ENCODE data around the gene MRPL21.

MRPL21 gene

DNA sequence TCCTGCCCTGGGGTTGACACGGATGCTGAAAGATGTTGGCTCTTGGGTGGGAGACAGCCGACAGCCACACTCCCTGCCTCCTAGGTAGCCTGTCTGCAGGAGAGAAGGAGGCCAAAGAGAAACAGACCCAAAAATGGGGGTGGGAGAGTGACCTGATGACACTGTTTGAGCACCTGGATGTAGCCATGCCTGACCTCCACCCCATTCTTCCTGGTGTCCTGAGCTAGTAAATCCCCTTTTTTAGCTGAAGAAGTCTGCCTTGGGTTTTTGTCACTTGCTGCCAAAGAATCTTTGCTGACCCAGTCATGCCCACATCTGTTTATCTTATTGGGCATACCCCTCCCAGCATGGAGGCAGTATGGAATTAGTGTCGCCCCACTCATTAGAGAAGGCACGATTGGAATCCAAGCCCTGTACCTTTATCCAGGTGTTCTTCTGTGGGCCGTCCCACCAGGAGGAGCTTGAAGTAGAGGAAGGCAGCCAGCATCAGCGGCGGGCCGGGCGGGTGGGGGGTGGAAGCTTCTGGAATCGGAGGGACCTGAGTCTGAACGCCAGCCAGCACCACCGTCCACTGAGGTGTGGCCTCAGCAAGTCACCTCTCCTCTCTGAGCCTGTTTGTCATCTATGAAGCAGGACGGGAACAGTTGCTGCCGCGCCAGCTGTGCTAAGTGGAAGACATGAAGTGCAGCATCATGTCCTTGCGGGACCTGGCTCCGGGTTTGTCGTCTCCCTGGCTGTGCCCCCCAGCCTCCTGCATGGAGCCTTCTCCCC lies 37.9 kb upstream of the MRPL21 start:
- H3K9ac ChIP-seq (ENCODE audit: low read length) = no peak overlapping the region
- no peaks in the 10 kb centered on the region for H3F3A ChIP-seq (ENCODE audit: insufficient read depth, low read length)
- H3K79me2 ChIP-seq (ENCODE audit: low read length) = no peaks in the 10 kb centered on the region
- no peaks in the 10 kb centered on the region for H4K20me1 ChIP-seq (ENCODE audit: insufficient read depth, low read length)
- no peak overlapping the region for H3K4me3 ChIP-seq (ENCODE audit: low read length)
- no peak overlapping the region for H2AFZ ChIP-seq (ENCODE audit: low read length)
- no peaks in the 10 kb centered on the region for H3K36me3 ChIP-seq (replicated peaks; ENCODE audit: insufficient read depth, low read length)
- no peak for DNase-seq
- H3K4me1 ChIP-seq (ENCODE audit: low read length) = no peaks in the 10 kb centered on the region
- TF ChIP-seq, protein P1, sequence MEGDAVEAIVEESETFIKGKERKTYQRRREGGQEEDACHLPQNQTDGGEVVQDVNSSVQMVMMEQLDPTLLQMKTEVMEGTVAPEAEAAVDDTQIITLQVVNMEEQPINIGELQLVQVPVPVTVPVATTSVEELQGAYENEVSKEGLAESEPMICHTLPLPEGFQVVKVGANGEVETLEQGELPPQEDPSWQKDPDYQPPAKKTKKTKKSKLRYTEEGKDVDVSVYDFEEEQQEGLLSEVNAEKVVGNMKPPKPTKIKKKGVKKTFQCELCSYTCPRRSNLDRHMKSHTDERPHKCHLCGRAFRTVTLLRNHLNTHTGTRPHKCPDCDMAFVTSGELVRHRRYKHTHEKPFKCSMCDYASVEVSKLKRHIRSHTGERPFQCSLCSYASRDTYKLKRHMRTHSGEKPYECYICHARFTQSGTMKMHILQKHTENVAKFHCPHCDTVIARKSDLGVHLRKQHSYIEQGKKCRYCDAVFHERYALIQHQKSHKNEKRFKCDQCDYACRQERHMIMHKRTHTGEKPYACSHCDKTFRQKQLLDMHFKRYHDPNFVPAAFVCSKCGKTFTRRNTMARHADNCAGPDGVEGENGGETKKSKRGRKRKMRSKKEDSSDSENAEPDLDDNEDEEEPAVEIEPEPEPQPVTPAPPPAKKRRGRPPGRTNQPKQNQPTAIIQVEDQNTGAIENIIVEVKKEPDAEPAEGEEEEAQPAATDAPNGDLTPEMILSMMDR (IDR thresholded peaks at IDR 0.05; ENCODE audit: low read length) = no peak
- TF ChIP-seq EZH2 (optimal IDR thresholded peaks at IDR 0.05; ENCODE audit: low read depth, low read length) (no peak), EZH2phosphoT487 (IDR thresholded peaks at IDR 0.05; ENCODE audit: low read length) (no peak)
- H3K27me3 ChIP-seq (replicated peaks; ENCODE audit: insufficient read depth, low read length) = no peaks in the 10 kb centered on the region
- no peaks in the 10 kb centered on the region for H3K9me2 ChIP-seq (replicated peaks; ENCODE audit: insufficient read depth, low read length)
- H3K9me3 ChIP-seq (replicated peaks; ENCODE audit: insufficient read depth, low read length) = no peaks in the 10 kb centered on the region
- no peak overlapping the region for H3K27ac ChIP-seq (ENCODE audit: low read length)
- H3K4me2 ChIP-seq (ENCODE audit: low read depth, low read length) = no peak overlapping the region

DNA sequence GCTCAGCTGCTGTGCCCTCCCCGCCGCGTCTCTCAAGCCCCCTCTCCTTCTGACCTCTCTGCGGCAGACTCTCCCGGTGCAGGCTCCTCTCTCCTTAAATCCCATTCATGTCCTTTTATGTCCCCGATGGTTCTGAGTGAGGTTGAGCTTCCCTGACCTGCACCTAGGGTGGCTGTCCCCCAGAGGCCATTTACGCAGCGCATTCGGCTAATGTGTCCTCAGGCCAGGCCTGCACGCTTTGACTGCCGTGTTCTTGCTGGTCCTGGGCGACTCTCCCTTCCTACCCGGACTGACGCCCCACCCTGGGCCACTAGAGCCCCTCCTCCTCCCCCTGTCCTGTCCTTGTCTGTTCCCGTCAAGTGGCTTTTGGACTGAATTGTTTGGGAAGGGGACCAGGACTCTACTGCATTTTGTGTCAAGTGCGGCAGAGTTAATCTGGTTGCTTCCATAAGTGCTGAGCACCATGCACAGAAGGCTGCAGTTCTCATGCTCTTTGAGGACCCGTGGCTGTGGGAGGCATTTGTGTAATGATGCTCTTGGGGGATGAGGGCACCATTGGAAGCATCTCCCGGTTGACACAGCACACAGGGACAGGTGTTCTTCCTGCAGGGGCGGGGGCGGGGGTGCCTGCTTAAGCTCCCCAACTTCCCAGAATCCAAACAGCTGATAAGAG lies 37.2 kb upstream of the MRPL21 start:
- no peaks in the 10 kb centered on the region for H4K20me1 ChIP-seq (ENCODE audit: insufficient read depth, low read length)
- no peaks in the 10 kb centered on the region for H3K4me1 ChIP-seq (ENCODE audit: low read length)
- H3K27me3 ChIP-seq (replicated peaks; ENCODE audit: insufficient read depth, low read length) = no peaks in the 10 kb centered on the region
- no peak overlapping the region for H3K4me2 ChIP-seq (ENCODE audit: low read depth, low read length)
- H3K9ac ChIP-seq (ENCODE audit: low read length) = no peak overlapping the region
- 0 out of 2 replicates have a peak, but pooled peaks cover 4% of the 10 kb centered on the region for H3K36me3 ChIP-seq (replicated peaks; ENCODE audit: insufficient read depth, low read length)
- H3K79me2 ChIP-seq (ENCODE audit: low read length) = no peaks in the 10 kb centered on the region
- no peak for TF ChIP-seq EZH2phosphoT487 (IDR thresholded peaks at IDR 0.05; ENCODE audit: low read length)
- TF ChIP-seq, protein P1 (IDR thresholded peaks at IDR 0.05; ENCODE audit: low read length) = no peak
- no peak for TF ChIP-seq EZH2 (optimal IDR thresholded peaks at IDR 0.05; ENCODE audit: low read depth, low read length)
- H3F3A ChIP-seq (ENCODE audit: insufficient read depth, low read length) = no peaks in the 10 kb centered on the region
- H3K27ac ChIP-seq (ENCODE audit: low read length) = no peak overlapping the region
- no peaks in the 10 kb centered on the region for H3K9me3 ChIP-seq (replicated peaks; ENCODE audit: insufficient read depth, low read length)
- H3K4me3 ChIP-seq (ENCODE audit: low read length) = no peak overlapping the region
- DNase-seq = no peak
- no peaks in the 10 kb centered on the region for H3K9me2 ChIP-seq (replicated peaks; ENCODE audit: insufficient read depth, low read length)
- no peak overlapping the region for H2AFZ ChIP-seq (ENCODE audit: low read length)

DNA sequence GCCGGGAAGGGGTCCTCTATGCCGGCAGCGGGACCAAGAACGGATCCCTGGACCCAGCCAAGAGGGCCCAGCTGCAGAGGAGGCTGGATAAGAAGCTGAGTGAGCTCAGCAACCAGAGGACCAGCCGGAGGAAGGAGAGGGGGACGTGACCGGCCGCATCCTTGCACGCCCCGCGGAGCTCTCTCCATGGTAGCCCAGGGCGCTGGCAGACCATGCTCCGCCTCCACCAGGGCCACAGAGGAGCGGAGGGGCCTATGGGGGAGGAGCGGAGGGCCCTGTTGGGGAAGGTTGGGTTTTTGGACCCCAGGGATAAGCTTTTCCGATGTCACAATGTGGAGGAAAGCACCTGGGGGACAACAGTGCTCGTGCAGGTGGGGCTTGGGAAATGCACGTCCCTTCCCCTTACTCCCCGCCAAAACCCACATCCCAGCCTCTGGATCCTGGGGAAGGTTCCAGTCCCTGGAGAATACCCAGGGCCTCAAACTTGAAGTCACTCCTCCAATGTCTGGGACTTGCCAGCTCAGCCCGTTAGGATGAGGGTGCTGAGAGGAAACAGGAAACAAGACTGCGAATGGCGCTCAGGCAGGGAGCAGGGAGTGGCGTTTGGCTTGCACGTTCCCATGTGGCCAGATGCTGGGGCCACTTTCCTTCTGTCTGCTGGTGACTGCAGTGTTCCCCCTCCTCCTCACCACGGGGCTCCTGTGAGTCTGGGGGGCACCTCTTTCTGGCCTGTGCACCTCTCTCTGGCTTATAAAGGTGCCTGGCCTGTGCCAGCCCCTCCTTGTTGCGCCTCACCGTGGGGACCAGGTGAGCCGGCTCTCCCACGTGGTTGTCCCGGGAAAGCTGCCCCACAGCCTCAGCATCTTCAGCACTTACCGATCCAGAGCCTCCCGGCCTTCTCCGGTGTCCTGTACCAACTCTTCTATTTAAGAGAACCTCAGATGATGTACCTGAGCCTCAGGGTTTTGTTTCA lies 36.2 kb upstream of the MRPL21 start:
- no peaks in the 10 kb centered on the region for H3K79me2 ChIP-seq (ENCODE audit: low read length)
- no peaks in the 10 kb centered on the region for H3K4me1 ChIP-seq (ENCODE audit: low read length)
- no peaks in the 10 kb centered on the region for H4K20me1 ChIP-seq (ENCODE audit: insufficient read depth, low read length)
- H3K27ac ChIP-seq (ENCODE audit: low read length) = no peak overlapping the region
- no peaks in the 10 kb centered on the region for H3K9me2 ChIP-seq (replicated peaks; ENCODE audit: insufficient read depth, low read length)
- H2AFZ ChIP-seq (ENCODE audit: low read length) = no peak overlapping the region
- no peak for DNase-seq
- H3F3A ChIP-seq (ENCODE audit: insufficient read depth, low read length) = no peaks in the 10 kb centered on the region
- H3K4me2 ChIP-seq (ENCODE audit: low read depth, low read length) = no peak overlapping the region
- H3K27me3 ChIP-seq (replicated peaks; ENCODE audit: insufficient read depth, low read length) = no peaks in the 10 kb centered on the region
- no peaks in the 10 kb centered on the region for H3K9me3 ChIP-seq (replicated peaks; ENCODE audit: insufficient read depth, low read length)
- 0 out of 2 replicates have a peak, but pooled peaks cover 4% of the 10 kb centered on the region for H3K36me3 ChIP-seq (replicated peaks; ENCODE audit: insufficient read depth, low read length)
- H3K9ac ChIP-seq (ENCODE audit: low read length) = no peak overlapping the region
- no peak overlapping the region for H3K4me3 ChIP-seq (ENCODE audit: low read length)
- no peak for TF ChIP-seq EZH2phosphoT487 (IDR thresholded peaks at IDR 0.05; ENCODE audit: low read length)
- TF ChIP-seq, protein P1 (IDR thresholded peaks at IDR 0.05; ENCODE audit: low read length) = no peak
- TF ChIP-seq EZH2 (optimal IDR thresholded peaks at IDR 0.05; ENCODE audit: low read depth, low read length) = no peak

Measured in MM.1S (cell line).